ENCODE measurements around the gene ARTN. TPM values are rescaled to one million over a fixed set of nuclear protein-coding genes. Genes with fewer than 3 reads are reported as not detected.

ARTN gene
- total RNA-seq, 1 donor from 2014 or later, result 7.2 TPM

- peaks cover 45% of the 10 kb centered on the region for H3K4me1 Mint-ChIP-seq (ENCODE audit: unreplicated experiment)
- DNase-seq (ENCODE audit: extremely low spot score, unreplicated experiment), result peak; percentile 65
- H3K9me3 Mint-ChIP-seq, result no peaks in the 10 kb centered on the region
- no peak overlapping the region for H3K27ac Mint-ChIP-seq
- no peaks in the 10 kb centered on the region for H3K27me3 Mint-ChIP-seq
- peaks cover 42% of the 10 kb centered on the region for H3K36me3 Mint-ChIP-seq
- TF ChIP-seq CTCF (conservative IDR thresholded peaks at IDR 0.05), result no peak
- peak overlapping the region; percentile 32 for H3K4me3 Mint-ChIP-seq
Measured at GRCh38 chr1:43981135-43981491, 47.5 kb downstream of the ARTN start.

GRCh38 chr1:43981636-43982035, 48.0 kb downstream of the ARTN start:
- Mint-ChIP-seq H3K4me3 (peak overlapping the region; percentile 48), H3K27me3 (no peaks in the 10 kb centered on the region), H3K36me3 (peaks cover 39% of the 10 kb centered on the region), H3K27ac (no peak overlapping the region), H3K4me1 (ENCODE audit: unreplicated experiment) (peaks cover 43% of the 10 kb centered on the region), H3K9me3 (no peaks in the 10 kb centered on the region)
- DNase-seq (ENCODE audit: extremely low spot score, unreplicated experiment), result no peak
- no peak for TF ChIP-seq CTCF (conservative IDR thresholded peaks at IDR 0.05)

GRCh38 chr1:43982241-43982640, 48.6 kb downstream of the ARTN start:
- Mint-ChIP-seq H3K9me3 (no peaks in the 10 kb centered on the region), H3K36me3 (peaks cover 33% of the 10 kb centered on the region), H3K27me3 (no peaks in the 10 kb centered on the region), H3K27ac (no peak overlapping the region), H3K4me3 (peak overlapping the region; percentile 48), H3K4me1 (ENCODE audit: unreplicated experiment) (peaks cover 41% of the 10 kb centered on the region)
- DNase-seq (ENCODE audit: extremely low spot score, unreplicated experiment), result peak; percentile 68
- TF ChIP-seq CTCF (conservative IDR thresholded peaks at IDR 0.05), result no peak

GRCh38 chr1:43982808-43983207, 49.2 kb downstream of the ARTN start:
- no peak overlapping the region for H3K4me3 Mint-ChIP-seq
- DNase-seq (ENCODE audit: extremely low spot score, unreplicated experiment), result no peak
- peak overlapping the region; percentile 23 for H3K27ac Mint-ChIP-seq
- peaks cover 35% of the 10 kb centered on the region for H3K4me1 Mint-ChIP-seq (ENCODE audit: unreplicated experiment)
- H3K36me3 Mint-ChIP-seq, result peaks cover 28% of the 10 kb centered on the region
- no peaks in the 10 kb centered on the region for H3K9me3 Mint-ChIP-seq
- H3K27me3 Mint-ChIP-seq, result no peaks in the 10 kb centered on the region
- no peak for TF ChIP-seq CTCF (conservative IDR thresholded peaks at IDR 0.05)

GRCh38 chr1:43983253-43983899, 49.8 kb downstream of the ARTN start:
- peak overlapping the region; percentile 23 for H3K27ac Mint-ChIP-seq

More at GRCh38 chr1:43983253-43983899, 49.8 kb downstream of the ARTN start:
- Mint-ChIP-seq H3K9me3 (no peaks in the 10 kb centered on the region), H3K36me3 (peaks cover 23% of the 10 kb centered on the region), H3K4me1 (ENCODE audit: unreplicated experiment) (peaks cover 29% of the 10 kb centered on the region), H3K4me3 (no peak overlapping the region), H3K27me3 (no peaks in the 10 kb centered on the region)
- peak; percentile 65 for DNase-seq (ENCODE audit: extremely low spot score, unreplicated experiment)
- TF ChIP-seq CTCF (conservative IDR thresholded peaks at IDR 0.05), result no peak

All from type B pancreatic cell (in vitro differentiated cells).